Fibroblast of lung (primary cell): Measurements from ENCODE around the gene GPRIN3.

ENCODE experiments used
- EZH2 ChIP-seq: IDR thresholded peaks from 2 replicates; pipeline ENCODE4 v1.5.1; 2012; ENCODE audit warnings: low read length, control low read depth, mild to moderate bottlenecking; ENCODE audit errors: missing control alignments
- TF ChIP-seq, protein P1 (sequence below), 2 donors: IDR thresholded peaks in 1 of 2; conservative IDR thresholded peaks in 1 of 2; 1 replicate in 1 of 2; 2 replicates in 1 of 2; pipeline ENCODE4 v1.5.1; 2011 to 2012; ENCODE audit warnings: low read length in 2 of 2, control low read depth in 1 of 2, inconsistent platforms in 1 of 2, low read depth in 1 of 2, mild to moderate bottlenecking in 1 of 2

DNA sequence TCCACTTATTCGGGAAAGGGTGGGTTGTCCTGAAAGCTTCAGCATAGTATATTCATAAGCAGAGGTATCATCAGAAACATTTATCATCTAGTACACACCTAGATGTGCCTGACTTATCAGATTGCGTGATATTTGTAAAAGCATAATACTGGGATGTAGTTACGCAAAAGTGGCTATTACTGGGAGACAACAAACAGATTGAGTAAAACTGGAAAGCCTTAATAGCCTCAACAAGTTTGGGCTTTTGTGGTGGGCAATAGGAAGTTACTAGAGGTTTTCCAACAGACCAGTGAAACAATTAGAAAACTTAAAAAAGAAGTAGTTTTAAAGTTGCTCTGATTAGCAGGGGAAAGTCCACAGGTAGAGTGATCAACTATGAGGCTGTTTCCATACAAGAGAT, 39.8 kb downstream of the GPRIN3 start:
- TF ChIP-seq, protein P1, sequence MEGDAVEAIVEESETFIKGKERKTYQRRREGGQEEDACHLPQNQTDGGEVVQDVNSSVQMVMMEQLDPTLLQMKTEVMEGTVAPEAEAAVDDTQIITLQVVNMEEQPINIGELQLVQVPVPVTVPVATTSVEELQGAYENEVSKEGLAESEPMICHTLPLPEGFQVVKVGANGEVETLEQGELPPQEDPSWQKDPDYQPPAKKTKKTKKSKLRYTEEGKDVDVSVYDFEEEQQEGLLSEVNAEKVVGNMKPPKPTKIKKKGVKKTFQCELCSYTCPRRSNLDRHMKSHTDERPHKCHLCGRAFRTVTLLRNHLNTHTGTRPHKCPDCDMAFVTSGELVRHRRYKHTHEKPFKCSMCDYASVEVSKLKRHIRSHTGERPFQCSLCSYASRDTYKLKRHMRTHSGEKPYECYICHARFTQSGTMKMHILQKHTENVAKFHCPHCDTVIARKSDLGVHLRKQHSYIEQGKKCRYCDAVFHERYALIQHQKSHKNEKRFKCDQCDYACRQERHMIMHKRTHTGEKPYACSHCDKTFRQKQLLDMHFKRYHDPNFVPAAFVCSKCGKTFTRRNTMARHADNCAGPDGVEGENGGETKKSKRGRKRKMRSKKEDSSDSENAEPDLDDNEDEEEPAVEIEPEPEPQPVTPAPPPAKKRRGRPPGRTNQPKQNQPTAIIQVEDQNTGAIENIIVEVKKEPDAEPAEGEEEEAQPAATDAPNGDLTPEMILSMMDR (conservative IDR thresholded peaks at IDR 0.05 in 1 of 2, IDR thresholded peaks at IDR 0.05 in 1 of 2; ENCODE audit: low read depth in 1 of 2, low read length in 2 of 2), result no peak
- no peak for TF ChIP-seq EZH2
